Skeletal muscle tissue (tissue), 4 donors: Measurements from ENCODE around the gene DYNLRB1. TPM values are rescaled to one million over a fixed set of nuclear protein-coding genes. Genes with fewer than 3 reads are reported as not detected.
A peak's percentile ranks its signal among the peaks of the same experiment; 100 is the strongest.

Experiments used
- H3K27ac ChIP-seq: one replicate; pipeline ENCODE4 v1.7.0; 2013; ENCODE audit warnings: mild to moderate bottlenecking, low read depth, low read length, inconsistent platforms
- H3K27me3 ChIP-seq, 3 donors: one replicate each; pipeline ENCODE4 v1.7.0; 2013; ENCODE audit warnings: low read length in 3 of 3; ENCODE audit not compliant: control insufficient read depth in 3 of 3, insufficient read depth in 3 of 3
- H3K36me3 ChIP-seq, 3 donors: one replicate each; pipeline ENCODE4 v1.7.0; 2013; ENCODE audit warnings: low read length in 3 of 3; ENCODE audit not compliant: control insufficient read depth in 3 of 3, insufficient read depth in 3 of 3
- H3K4me1 ChIP-seq, 3 donors: one replicate each; pipeline ENCODE4 v1.7.0; 2013; ENCODE audit warnings: low read length in 3 of 3, mild to moderate bottlenecking in 3 of 3; ENCODE audit not compliant: control insufficient read depth in 3 of 3, insufficient read depth in 3 of 3
- H3K4me3 ChIP-seq, 3 donors: one replicate each; pipeline ENCODE4 v1.7.0; 2013; ENCODE audit warnings: low read length in 3 of 3
- H3K9ac ChIP-seq, 3 donors: one replicate each; pipeline ENCODE4 v1.7.0; 2013; ENCODE audit warnings: low read length in 3 of 3, mild to moderate bottlenecking in 3 of 3, moderate library complexity in 2 of 3, low read depth in 1 of 3
- H3K9me3 ChIP-seq, 3 donors: one replicate each; pipeline ENCODE4 v1.7.0; 2013; ENCODE audit warnings: low read length in 3 of 3; ENCODE audit not compliant: control insufficient read depth in 3 of 3
- total RNA-seq: library from RNA; depleted of rRNA; stranded (reverse); fragments of >200 nt; gene quantifications from one replicate; pipeline ENCODE4 v1.2.3, GENCODE V29; 2014
- donor health status: Osteomylitis.

The DYNLRB1 gene
- total RNA-seq, 1 donor from 2014 or later: 28.7 TPM

DNA sequence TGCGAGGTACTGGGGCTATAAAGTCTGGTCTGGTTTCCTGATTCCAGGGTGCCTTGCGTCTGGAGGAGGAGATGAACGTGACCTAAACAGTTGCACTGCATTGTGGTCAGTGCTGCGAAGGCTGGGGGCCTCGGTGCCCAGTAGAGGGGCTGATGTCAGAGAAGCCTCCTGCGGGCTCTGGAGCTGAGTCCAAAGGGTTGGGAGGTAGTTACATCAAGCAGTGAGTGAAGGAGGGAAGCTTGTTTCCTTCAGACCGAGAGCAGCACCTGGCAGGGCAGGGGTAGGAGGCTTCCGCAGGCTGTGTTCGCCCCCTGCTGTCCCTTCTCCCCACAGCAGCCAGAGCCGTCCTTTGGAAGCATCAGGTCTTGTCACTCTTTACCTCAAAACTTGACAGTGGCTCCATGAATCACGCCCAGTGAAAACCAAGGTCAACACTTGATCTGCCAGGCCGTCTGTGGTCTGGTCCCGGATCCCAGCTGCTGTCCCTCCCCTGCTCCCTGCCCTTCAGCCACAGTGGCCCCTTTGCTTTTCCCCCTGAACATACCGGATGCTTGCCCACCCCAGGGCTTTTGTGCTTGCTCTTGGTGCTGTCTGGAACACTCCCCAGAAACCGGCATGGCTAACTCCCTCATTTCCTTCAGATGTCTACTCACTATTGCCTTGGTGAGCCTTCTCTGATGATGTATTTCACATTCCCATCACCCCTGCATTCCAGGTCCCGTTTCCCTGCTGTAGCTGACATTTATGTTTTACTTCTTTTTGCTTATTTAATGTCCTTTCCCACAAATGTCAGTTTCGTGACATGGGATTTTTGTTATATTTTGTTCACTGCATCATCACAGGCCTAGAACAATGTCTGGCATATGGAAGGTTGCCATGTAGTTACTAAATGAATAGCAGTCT is 7.0 kb downstream of the DYNLRB1 start:
- Histone ChIP-seq H3K27ac (peak overlapping the region; percentile 9), H3K4me3 (no peak overlapping the region), H3K36me3 (peaks cover 10 to 24% (median 14%) of the 10 kb centered on the region in 3 donors), H3K4me1 (peaks cover 28 to 50% (median 35%) of the 10 kb centered on the region in 3 donors), H3K9me3 (no peaks in the 10 kb centered on the region), H3K9ac (peak overlapping the region in 2 of 3 donors; percentile 35), H3K27me3 (no peaks in the 10 kb centered on the region)

DNA sequence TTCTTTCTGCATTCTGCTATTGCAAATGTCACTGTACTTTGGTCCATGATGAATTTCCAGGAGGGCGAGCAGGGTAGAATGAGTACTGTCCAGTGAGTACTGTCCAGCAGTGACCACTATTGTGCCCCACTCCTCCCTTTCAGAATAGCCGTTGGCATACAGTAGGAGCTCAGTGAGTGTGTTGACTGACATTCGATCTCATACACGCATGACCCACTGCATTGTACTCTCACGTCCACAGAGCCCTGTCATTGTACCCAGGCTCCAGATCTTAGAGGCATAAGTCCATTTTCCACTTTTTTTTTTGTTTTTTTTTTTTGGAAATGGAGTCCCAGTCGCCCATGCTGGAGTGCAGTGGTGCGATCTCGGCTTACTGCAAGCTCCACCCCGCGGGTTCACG is 8.2 kb downstream of the DYNLRB1 start:
- Histone ChIP-seq H3K36me3 (peaks cover 18 to 33% (median 23%) of the 10 kb centered on the region in 3 donors), H3K27me3 (no peaks in the 10 kb centered on the region), H3K9ac (no peak overlapping the region), H3K9me3 (no peaks in the 10 kb centered on the region), H3K4me1 (peaks cover 28 to 57% (median 39%) of the 10 kb centered on the region in 3 donors), H3K4me3 (no peak overlapping the region), H3K27ac (no peak overlapping the region)

DNA sequence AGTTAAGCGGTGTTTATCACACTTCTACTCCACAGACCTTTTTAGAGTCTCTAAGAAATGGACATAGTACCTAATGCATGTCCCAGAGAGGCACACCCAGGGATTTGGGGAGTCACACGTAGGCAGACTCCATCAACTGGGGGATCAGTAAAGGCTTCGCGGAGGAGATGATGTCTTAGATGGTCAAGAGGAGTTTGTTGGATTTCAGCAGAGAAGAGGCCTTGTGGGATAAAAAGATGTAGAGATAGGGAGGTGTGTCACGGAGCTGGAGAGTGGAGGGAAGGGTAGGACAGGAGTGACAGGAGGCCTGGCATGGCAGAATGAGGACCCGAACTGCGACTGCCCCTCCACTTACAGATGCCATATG is 9.1 kb downstream of the DYNLRB1 start:
- Histone ChIP-seq H3K9ac (no peak overlapping the region), H3K27me3 (no peaks in the 10 kb centered on the region), H3K4me3 (no peak overlapping the region), H3K27ac (peak overlapping the region; percentile 68), H3K9me3 (no peaks in the 10 kb centered on the region), H3K36me3 (peaks cover 22 to 40% (median 23%) of the 10 kb centered on the region in 3 donors), H3K4me1 (peaks cover 25 to 63% (median 39%) of the 10 kb centered on the region in 3 donors)

DNA sequence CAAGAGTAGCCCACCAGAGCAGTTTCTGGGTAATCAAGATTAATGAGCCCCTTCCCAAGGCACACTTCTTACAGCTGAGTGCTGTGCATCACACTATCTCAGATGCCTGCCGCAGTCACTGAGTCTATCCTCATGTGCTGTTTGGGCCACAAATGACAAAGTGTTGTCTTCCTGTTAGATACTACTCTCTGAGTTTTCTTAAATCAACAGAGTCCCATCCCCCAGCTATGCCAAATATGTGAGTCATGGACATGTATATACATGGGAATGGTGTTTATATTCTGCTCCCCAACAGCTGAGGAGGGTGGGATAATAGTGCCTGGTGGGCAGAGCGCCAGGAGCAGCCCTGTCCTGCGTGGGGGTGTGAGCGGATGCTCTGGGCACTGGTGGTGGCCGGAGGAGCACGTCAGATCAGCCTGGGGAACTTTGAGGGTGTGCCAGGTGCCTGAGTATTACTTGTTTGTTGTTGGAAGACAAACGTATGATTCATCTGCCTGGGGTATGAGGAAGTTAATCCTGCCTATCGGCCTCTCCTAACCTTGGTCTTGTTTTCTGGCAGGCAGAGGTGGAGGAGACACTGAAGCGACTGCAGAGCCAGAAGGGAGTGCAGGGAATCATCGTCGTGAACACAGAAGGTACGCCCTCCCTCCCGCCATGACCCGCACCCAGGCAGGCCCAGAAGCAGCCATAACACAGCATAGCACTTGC is 9.6 kb downstream of the DYNLRB1 start:
- H3K27me3 ChIP-seq: no peaks in the 10 kb centered on the region
- H3K36me3 ChIP-seq: peaks cover 24 to 46% (median 27%) of the 10 kb centered on the region in 3 donors
- H3K9me3 ChIP-seq: no peaks in the 10 kb centered on the region
- peak overlapping the region in 2 of 3 donors; percentile 1 to 36 for H3K4me3 ChIP-seq
- H3K9ac ChIP-seq: peak overlapping the region; percentile 10 to 51 (median 15)
- peak overlapping the region; percentile 68 for H3K27ac ChIP-seq
- H3K4me1 ChIP-seq: peaks cover 24 to 62% (median 39%) of the 10 kb centered on the region in 3 donors

DNA sequence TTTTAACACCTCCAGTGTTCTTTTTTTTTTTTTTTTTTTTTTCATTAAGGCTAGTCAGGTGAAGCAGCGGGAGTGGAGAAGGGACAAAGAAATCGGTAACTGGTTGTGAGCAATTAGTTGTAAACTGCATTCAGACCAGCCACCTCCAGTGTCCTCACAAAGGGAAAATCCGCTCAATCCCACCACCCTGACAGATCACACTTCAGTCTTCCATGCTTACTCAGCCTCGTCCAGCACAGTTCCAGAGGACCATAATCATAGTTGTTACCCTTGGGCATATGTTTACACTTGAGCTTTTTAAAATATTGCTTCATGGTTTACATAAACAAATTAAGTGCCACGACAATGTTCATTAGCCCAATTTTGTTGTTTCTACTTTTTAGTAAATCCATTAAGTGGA is 10.2 kb downstream of the DYNLRB1 start:
- H3K4me1 ChIP-seq: peaks cover 24 to 60% (median 39%) of the 10 kb centered on the region in 3 donors
- peak overlapping the region; percentile 68 for H3K27ac ChIP-seq
- H3K9me3 ChIP-seq: no peaks in the 10 kb centered on the region
- no peaks in the 10 kb centered on the region for H3K27me3 ChIP-seq
- H3K36me3 ChIP-seq: peaks cover 24 to 49% (median 28%) of the 10 kb centered on the region in 3 donors
- H3K9ac ChIP-seq: peak overlapping the region in 1 of 3 donors; percentile 51
- no peak overlapping the region for H3K4me3 ChIP-seq

DNA sequence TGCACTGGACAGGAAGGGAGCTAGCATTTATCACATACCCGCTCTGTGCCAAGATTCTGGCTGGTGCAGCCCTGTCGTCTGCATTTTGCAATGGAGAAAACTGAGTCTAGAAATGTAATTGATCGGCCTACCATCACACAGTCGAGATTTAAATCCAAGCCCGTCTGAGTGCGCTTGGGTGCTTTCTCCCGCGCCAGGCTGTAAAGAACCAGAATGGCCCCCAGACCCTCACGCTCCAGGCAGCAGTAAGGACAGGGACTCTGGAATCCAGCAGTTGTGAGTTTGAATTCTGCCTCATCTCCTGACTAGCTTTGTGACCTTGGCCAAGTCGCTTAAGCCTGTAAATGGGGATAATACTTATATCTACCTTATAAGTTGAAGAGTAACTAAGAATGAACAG is 10.8 kb downstream of the DYNLRB1 start:
- H3K27ac ChIP-seq: peak overlapping the region; percentile 68
- H3K9ac ChIP-seq: no peak overlapping the region
- no peak overlapping the region for H3K4me3 ChIP-seq
- H3K4me1 ChIP-seq: peaks cover 24 to 60% (median 39%) of the 10 kb centered on the region in 3 donors
- no peaks in the 10 kb centered on the region for H3K27me3 ChIP-seq
- H3K9me3 ChIP-seq: no peaks in the 10 kb centered on the region
- peaks cover 29 to 50% (median 34%) of the 10 kb centered on the region in 3 donors for H3K36me3 ChIP-seq

DNA sequence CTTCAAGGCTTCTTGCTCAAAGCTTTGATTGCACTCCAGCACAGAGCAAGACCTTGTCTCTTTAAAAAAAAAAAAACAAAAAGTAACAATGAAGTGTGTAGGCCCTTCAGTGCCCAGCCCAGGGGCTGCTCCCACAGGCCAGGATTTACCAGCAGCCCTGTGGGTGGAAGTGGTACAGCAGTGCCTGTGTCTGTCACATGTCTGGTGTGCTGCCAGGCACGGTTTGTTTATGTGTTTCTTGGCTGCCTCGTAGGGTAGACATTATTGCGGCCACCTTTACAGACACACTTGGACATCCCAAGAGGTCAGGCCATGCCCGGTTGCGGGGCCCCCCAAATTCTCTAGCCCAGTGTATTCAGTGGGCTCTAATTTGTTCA is 12.7 kb downstream of the DYNLRB1 start:
- Histone ChIP-seq H3K36me3 (peaks cover 38 to 55% (median 45%) of the 10 kb centered on the region in 3 donors), H3K9me3 (no peaks in the 10 kb centered on the region), H3K27ac (peak overlapping the region; percentile 33), H3K4me1 (peaks cover 14 to 49% (median 35%) of the 10 kb centered on the region in 3 donors), H3K27me3 (no peaks in the 10 kb centered on the region), H3K9ac (peak overlapping the region in 1 of 3 donors; percentile 25), H3K4me3 (no peak overlapping the region)

DNA sequence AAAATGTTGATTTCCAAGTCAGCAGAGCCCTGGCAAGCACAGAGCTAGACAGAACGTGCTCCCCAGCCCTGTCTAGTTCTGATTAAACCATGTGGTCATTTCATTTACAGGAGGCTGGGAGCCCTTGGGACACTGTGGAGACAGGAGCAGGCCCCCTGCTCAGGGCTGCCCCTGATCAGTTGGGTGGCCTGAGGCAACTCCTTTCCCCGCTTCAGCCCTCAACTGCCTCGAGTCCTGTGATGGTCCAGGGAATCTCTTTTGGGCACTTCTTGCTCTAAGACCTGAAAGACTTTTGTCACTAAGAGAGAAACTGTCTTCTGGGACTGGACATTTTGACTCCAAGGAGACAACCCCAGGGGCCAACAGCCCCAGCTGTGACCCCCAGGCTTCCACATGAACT is 13.5 kb downstream of the DYNLRB1 start:
- no peak overlapping the region for H3K4me3 ChIP-seq
- peaks cover 45 to 62% (median 52%) of the 10 kb centered on the region in 3 donors for H3K36me3 ChIP-seq
- H3K9ac ChIP-seq: no peak overlapping the region
- H3K4me1 ChIP-seq: peaks cover 12 to 43% (median 29%) of the 10 kb centered on the region in 3 donors
- no peaks in the 10 kb centered on the region for H3K27me3 ChIP-seq
- no peak overlapping the region for H3K27ac ChIP-seq
- H3K9me3 ChIP-seq: no peaks in the 10 kb centered on the region

DNA sequence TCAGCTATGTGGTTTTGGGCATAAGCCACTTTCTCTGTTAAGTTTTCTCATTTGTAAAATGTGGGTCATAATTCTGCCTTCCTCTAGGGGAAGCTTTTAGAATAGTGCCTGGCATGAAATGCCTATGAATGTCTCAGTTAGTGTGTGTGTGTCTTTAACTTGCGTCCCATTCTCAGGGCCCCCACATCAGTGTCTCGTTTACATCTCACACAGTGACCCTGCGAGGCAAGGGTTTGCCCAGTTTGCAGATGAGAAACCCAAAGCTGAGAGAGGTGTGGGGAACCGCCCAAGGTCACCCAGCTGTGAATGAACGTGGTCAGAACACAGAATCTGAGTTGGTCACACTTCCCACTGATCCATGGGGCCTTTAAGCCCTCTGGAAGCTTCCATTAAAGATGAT is 14.1 kb downstream of the DYNLRB1 start:
- Histone ChIP-seq H3K27ac (no peak overlapping the region), H3K36me3 (peaks cover 51 to 68% (median 58%) of the 10 kb centered on the region in 3 donors), H3K27me3 (no peaks in the 10 kb centered on the region), H3K9me3 (no peaks in the 10 kb centered on the region), H3K9ac (peak overlapping the region in 1 of 3 donors; percentile 38), H3K4me3 (no peak overlapping the region), H3K4me1 (peaks cover 11 to 41% (median 25%) of the 10 kb centered on the region in 3 donors)
